ENCODE data around the gene TBCD. TPM values are rescaled to one million over a fixed set of nuclear protein-coding genes. Genes with fewer than 3 reads are reported as not detected.

TBCD gene
- total RNA-seq, 1 donor from 2014 or later = 59.8 TPM

- no peak overlapping the region for H3K4me3 Mint-ChIP-seq (ENCODE audit: unreplicated experiment)
- DNase-seq (ENCODE audit: low spot score) = peak; percentile 67
- TF ChIP-seq, protein P1, sequence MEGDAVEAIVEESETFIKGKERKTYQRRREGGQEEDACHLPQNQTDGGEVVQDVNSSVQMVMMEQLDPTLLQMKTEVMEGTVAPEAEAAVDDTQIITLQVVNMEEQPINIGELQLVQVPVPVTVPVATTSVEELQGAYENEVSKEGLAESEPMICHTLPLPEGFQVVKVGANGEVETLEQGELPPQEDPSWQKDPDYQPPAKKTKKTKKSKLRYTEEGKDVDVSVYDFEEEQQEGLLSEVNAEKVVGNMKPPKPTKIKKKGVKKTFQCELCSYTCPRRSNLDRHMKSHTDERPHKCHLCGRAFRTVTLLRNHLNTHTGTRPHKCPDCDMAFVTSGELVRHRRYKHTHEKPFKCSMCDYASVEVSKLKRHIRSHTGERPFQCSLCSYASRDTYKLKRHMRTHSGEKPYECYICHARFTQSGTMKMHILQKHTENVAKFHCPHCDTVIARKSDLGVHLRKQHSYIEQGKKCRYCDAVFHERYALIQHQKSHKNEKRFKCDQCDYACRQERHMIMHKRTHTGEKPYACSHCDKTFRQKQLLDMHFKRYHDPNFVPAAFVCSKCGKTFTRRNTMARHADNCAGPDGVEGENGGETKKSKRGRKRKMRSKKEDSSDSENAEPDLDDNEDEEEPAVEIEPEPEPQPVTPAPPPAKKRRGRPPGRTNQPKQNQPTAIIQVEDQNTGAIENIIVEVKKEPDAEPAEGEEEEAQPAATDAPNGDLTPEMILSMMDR (IDR thresholded peaks at IDR 0.05) = no peak
- no peaks in the 10 kb centered on the region for H3K36me3 Mint-ChIP-seq (ENCODE audit: low read depth)
- no peaks in the 10 kb centered on the region for H3K27me3 Mint-ChIP-seq (ENCODE audit: low read depth)
- no peaks in the 10 kb centered on the region for H3K9me3 Mint-ChIP-seq (ENCODE audit: low read depth)
- peaks cover 10% of the 10 kb centered on the region for H3K4me1 Mint-ChIP-seq (ENCODE audit: low read depth)
- H3K27ac Mint-ChIP-seq (ENCODE audit: unreplicated experiment) = no peak overlapping the region
Observed at GRCh38 chr17:82892899-82893565, 141.2 kb downstream of the TBCD start.

GRCh38 chr17:82893779-82894178 is 141.9 kb downstream of the TBCD start:
- Mint-ChIP-seq H3K9me3 (ENCODE audit: low read depth) (no peaks in the 10 kb centered on the region), H3K36me3 (ENCODE audit: low read depth) (peaks cover 2% of the 10 kb centered on the region), H3K4me1 (ENCODE audit: low read depth) (peaks cover 10% of the 10 kb centered on the region), H3K27me3 (ENCODE audit: low read depth) (no peaks in the 10 kb centered on the region), H3K4me3 (ENCODE audit: unreplicated experiment) (no peak overlapping the region), H3K27ac (ENCODE audit: unreplicated experiment) (no peak overlapping the region)
- DNase-seq (ENCODE audit: low spot score) = no peak
- TF ChIP-seq, protein P1 (IDR thresholded peaks at IDR 0.05) = no peak

GRCh38 chr17:82894389-82894788 is 142.5 kb downstream of the TBCD start:
- H3K9me3 Mint-ChIP-seq (ENCODE audit: low read depth) = no peaks in the 10 kb centered on the region
- peaks cover 10% of the 10 kb centered on the region for H3K4me1 Mint-ChIP-seq (ENCODE audit: low read depth)
- H3K27me3 Mint-ChIP-seq (ENCODE audit: low read depth) = no peaks in the 10 kb centered on the region
- H3K27ac Mint-ChIP-seq (ENCODE audit: unreplicated experiment) = no peak overlapping the region
- no peak overlapping the region for H3K4me3 Mint-ChIP-seq (ENCODE audit: unreplicated experiment)
- H3K36me3 Mint-ChIP-seq (ENCODE audit: low read depth) = peaks cover 2% of the 10 kb centered on the region
- no peak for DNase-seq (ENCODE audit: low spot score)
- TF ChIP-seq, protein P1 (IDR thresholded peaks at IDR 0.05) = no peak

DNA sequence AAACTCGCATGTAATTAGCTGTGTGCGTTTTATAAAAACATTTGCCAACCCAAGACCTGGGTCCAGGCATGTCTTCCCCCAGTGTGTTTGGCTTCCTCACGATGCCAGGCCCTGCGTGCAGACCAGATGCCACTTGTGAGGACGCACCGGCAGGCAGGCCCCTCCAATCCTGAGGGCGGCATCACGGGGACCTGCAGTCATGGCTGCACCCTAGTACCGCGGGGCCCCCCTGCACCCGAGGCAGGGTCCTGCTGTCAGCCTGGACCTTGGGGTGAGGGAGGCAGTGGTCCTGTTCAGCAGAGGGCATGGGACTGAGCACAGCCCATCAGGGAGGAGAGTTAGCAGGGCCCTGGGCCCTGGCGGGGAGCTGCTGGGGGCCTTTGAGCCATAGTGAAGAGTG is 143.2 kb downstream of the TBCD start:
- TF ChIP-seq, protein P1 (IDR thresholded peaks at IDR 0.05) = no peak
- Mint-ChIP-seq H3K27me3 (ENCODE audit: low read depth) (no peaks in the 10 kb centered on the region), H3K9me3 (ENCODE audit: low read depth) (no peaks in the 10 kb centered on the region), H3K4me1 (ENCODE audit: low read depth) (peaks cover 15% of the 10 kb centered on the region), H3K36me3 (ENCODE audit: low read depth) (peaks cover 2% of the 10 kb centered on the region), H3K27ac (ENCODE audit: unreplicated experiment) (no peak overlapping the region), H3K4me3 (ENCODE audit: unreplicated experiment) (no peak overlapping the region)
- no peak for DNase-seq (ENCODE audit: low spot score)

GRCh38 chr17:82896071-82897000 is 144.5 kb downstream of the TBCD start:
- H3K36me3 Mint-ChIP-seq (ENCODE audit: low read depth) = peaks cover 4% of the 10 kb centered on the region

More at GRCh38 chr17:82896071-82897000, 144.5 kb downstream of the TBCD start:
- Mint-ChIP-seq H3K27me3 (ENCODE audit: low read depth) (no peaks in the 10 kb centered on the region), H3K4me3 (ENCODE audit: unreplicated experiment) (no peak overlapping the region), H3K9me3 (ENCODE audit: low read depth) (no peaks in the 10 kb centered on the region), H3K27ac (ENCODE audit: unreplicated experiment) (no peak overlapping the region), H3K4me1 (ENCODE audit: low read depth) (peaks cover 26% of the 10 kb centered on the region)
- DNase-seq (ENCODE audit: low spot score) = peak; percentile 84
- TF ChIP-seq, protein P1 (IDR thresholded peaks at IDR 0.05) = no peak
